ENCODE data around the gene ROBO1. TPM values are rescaled to one million over a fixed set of nuclear protein-coding genes. Genes with fewer than 3 reads are reported as not detected.

Gene ROBO1
- total and polyA plus RNA-seq, 2 experiments from 2014 or later: 18.8 to 31.9 TPM

DNA sequence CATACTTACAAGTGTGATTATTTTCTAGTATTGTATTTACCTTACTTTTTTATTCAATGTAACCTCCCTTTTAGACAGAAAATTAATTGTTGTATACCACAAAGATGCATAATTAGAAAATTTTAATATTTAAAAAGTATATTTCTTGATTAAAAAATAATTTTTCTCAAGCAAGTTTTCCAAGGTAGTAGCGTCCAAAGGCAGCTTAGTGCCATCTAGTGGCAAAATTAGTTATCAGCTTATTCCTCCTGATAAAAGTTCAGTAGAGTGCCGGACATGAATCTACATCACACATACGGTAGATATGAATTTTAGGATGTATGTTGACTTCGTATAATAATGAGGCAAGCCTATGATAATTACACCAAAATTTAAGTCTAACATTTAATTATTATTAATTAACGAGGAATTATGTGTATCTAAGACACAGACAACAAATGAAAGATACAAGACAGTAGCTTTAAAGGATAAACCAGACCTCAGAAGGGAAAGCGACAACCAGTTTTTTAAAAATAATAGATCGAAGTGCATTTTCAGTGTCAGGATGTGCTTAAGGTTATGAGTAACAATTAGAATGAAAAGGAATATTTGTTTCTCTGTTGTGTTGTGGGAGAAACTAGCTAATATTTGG lies 405.9 kb downstream of the ROBO1 start:
- H3K27ac ChIP-seq: no peak overlapping the region
- H3K4me1 ChIP-seq (ENCODE audit: insufficient read depth): peaks cover 6% of the 10 kb centered on the region
- TF ChIP-seq EZH2 (IDR thresholded peaks at IDR 0.05; ENCODE audit: insufficient read depth, poor library complexity, severe bottlenecking): no peak
- no peak for TF ChIP-seq EZH2phosphoT487 (IDR thresholded peaks at IDR 0.05; ENCODE audit: insufficient read depth, low read depth)
- DNase-seq: peak; percentile 66
- no peaks in the 10 kb centered on the region for H3K9me3 ChIP-seq (ENCODE audit: low read depth)
- H3K9ac ChIP-seq: no peak overlapping the region
- H3F3A ChIP-seq (ENCODE audit: insufficient read depth): no peaks in the 10 kb centered on the region
- no peaks in the 10 kb centered on the region for H3K27me3 ChIP-seq (replicated peaks; ENCODE audit: insufficient read depth)
- H2AFZ ChIP-seq: no peak overlapping the region
- H3K36me3 ChIP-seq (ENCODE audit: low read depth): no peaks in the 10 kb centered on the region
- no peaks in the 10 kb centered on the region for H3K79me2 ChIP-seq (ENCODE audit: insufficient read depth)
- H3K9me2 ChIP-seq (ENCODE audit: insufficient read depth): no peaks in the 10 kb centered on the region
- H3K4me2 ChIP-seq (ENCODE audit: unreplicated experiment): peak overlapping the region; percentile 25
- 31 to 36% methylated on average over 7 of the region's 7 CpGs for WGBS, 2 experiments (ENCODE audit: low coverage in 1 of 2, low lambda C conversion rate in 2 of 2, missing lambda C conversion rate in 2 of 2)
- in situ Hi-C loops (cut with MboI): loop anchor here (25.0 kb wide), 1 partner anchor 700 kb away; no protein-coding TSS in a partner anchor
- H3K4me3 ChIP-seq: no peak overlapping the region
- no peaks in the 10 kb centered on the region for H4K20me1 ChIP-seq (ENCODE audit: insufficient read depth)

DNA sequence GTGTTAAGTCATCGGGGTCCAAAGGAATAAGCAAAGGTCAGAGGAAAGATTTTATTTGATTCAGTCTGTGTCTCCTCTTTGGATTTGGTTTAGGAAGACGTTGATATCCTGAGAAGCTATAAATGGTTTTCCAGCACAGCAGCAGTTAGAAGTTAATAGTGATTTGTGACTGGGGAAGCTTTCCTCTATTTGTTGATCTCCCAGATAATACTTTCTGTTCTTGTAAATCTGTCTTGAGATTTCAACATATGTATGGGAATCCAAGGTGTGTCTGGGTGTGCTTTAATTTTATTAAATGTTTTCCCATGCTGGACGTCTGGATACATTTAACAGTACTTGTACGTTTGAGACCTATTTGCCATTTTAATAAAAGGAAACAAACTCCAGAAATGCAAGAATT lies 409.5 kb downstream of the ROBO1 start:
- Histone ChIP-seq H3K4me3 (no peak overlapping the region), H2AFZ (no peak overlapping the region; the same call in 1 of the 2 replicates), H3K9me2 (ENCODE audit: insufficient read depth) (no peaks in the 10 kb centered on the region), H3K27me3 (replicated peaks; ENCODE audit: insufficient read depth) (no peaks in the 10 kb centered on the region), H3K9ac (no peak overlapping the region), H3K79me2 (ENCODE audit: insufficient read depth) (no peaks in the 10 kb centered on the region), H3K9me3 (ENCODE audit: low read depth) (no peaks in the 10 kb centered on the region), H3K4me2 (ENCODE audit: unreplicated experiment) (no peak overlapping the region), H4K20me1 (ENCODE audit: insufficient read depth) (no peaks in the 10 kb centered on the region), H3K36me3 (ENCODE audit: low read depth) (no peaks in the 10 kb centered on the region), H3F3A (ENCODE audit: insufficient read depth) (no peaks in the 10 kb centered on the region), H3K4me1 (ENCODE audit: insufficient read depth) (no peaks in the 10 kb centered on the region), H3K27ac (no peak overlapping the region)
- WGBS, 2 experiments (ENCODE audit: low coverage in 1 of 2, low lambda C conversion rate in 2 of 2, missing lambda C conversion rate in 2 of 2): 73 to 82% methylated on average over 4 of the region's 4 CpGs
- no peak for DNase-seq
- TF ChIP-seq EZH2 (IDR thresholded peaks at IDR 0.05; ENCODE audit: insufficient read depth, poor library complexity, severe bottlenecking) (no peak), EZH2phosphoT487 (IDR thresholded peaks at IDR 0.05; ENCODE audit: insufficient read depth, low read depth) (no peak)
- in situ Hi-C loops (cut with MboI): loop anchor here (5.0 to 25.0 kb wide), 2 partner anchors 266 to 696 kb away; no protein-coding TSS in a partner anchor

DNA sequence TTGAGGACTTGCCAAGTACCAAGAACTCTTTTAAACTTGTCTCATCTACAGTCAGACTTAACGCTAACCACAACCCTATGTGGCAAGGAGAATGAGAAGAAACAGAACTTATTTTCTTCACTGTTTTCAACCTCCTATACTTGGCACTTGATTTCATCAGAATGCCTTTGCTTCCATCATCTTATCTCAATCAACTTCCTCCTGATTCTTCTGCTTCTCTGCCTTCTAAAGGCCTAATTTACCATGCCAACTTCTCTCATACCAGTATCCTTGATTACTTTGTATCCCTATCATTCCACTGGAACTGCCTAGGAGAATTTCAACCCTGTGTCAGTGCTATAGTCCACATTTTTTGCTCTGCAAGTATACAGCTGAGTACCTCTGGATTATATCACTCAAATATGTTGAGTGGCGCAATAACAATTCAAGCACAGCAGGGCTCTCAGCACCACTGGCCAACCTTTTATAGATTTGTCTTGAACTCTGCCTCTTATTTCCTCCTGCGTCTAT lies 413.6 kb downstream of the ROBO1 start:
- TF ChIP-seq EZH2phosphoT487 (IDR thresholded peaks at IDR 0.05; ENCODE audit: insufficient read depth, low read depth) (no peak), EZH2 (IDR thresholded peaks at IDR 0.05; ENCODE audit: insufficient read depth, poor library complexity, severe bottlenecking) (no peak)
- 81 to 84% methylated on average over 3 of the region's 3 CpGs for WGBS, 2 experiments (ENCODE audit: low coverage in 1 of 2, low lambda C conversion rate in 2 of 2, missing lambda C conversion rate in 2 of 2)

DNA sequence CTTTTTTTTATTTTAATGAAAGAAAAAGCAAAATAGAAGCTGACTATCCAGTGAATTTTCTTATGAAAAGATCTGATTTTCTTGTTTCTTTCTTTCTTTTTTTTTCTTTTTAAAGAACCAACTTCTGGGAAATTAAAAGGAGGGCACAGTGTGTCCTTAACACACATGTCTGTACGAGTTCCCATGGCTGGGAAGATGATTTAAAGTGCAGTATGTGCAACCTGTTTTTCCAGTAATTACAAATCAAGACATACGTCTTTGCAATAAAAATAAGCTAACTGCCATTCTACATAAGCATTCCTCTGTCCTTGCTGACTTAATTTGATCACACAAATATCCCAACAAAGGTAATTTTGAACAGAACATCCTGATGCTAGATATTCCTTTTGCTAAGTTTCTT lies 416.1 kb downstream of the ROBO1 start:
- TF ChIP-seq EZH2phosphoT487 (IDR thresholded peaks at IDR 0.05; ENCODE audit: insufficient read depth, low read depth) (no peak), EZH2 (IDR thresholded peaks at IDR 0.05; ENCODE audit: insufficient read depth, poor library complexity, severe bottlenecking) (no peak)
- in situ Hi-C loops (cut with MboI): loop anchor here (25.0 kb wide), 1 partner anchor 689 kb away; no protein-coding TSS in a partner anchor
- 66 to 67% methylated on average over 2 of the region's 2 CpGs for whole genome bisulfite sequencing, 2 experiments (ENCODE audit: low coverage in 1 of 2, low lambda C conversion rate in 2 of 2, missing lambda C conversion rate in 2 of 2)

More for the DNA sequence above, 413.6 kb downstream of the ROBO1 start:
- H3K4me3 ChIP-seq: no peak overlapping the region
- H3K79me2 ChIP-seq (ENCODE audit: insufficient read depth): no peaks in the 10 kb centered on the region
- H3F3A ChIP-seq (ENCODE audit: insufficient read depth): no peaks in the 10 kb centered on the region
- no peak overlapping the region for H3K4me2 ChIP-seq (ENCODE audit: unreplicated experiment)
- no peaks in the 10 kb centered on the region for H4K20me1 ChIP-seq (ENCODE audit: insufficient read depth)
- in situ Hi-C loops (cut with MboI): loop anchor here (25.0 kb wide), 1 partner anchor 692 kb away; no protein-coding TSS in a partner anchor
- no peak for DNase-seq
- H3K4me1 ChIP-seq (ENCODE audit: insufficient read depth): no peaks in the 10 kb centered on the region
- no peaks in the 10 kb centered on the region for H3K27me3 ChIP-seq (replicated peaks; ENCODE audit: insufficient read depth)
- no peaks in the 10 kb centered on the region for H3K9me3 ChIP-seq (ENCODE audit: low read depth)
- no peak overlapping the region for H3K9ac ChIP-seq
- no peak overlapping the region for H3K27ac ChIP-seq
- no peak overlapping the region for H2AFZ ChIP-seq
- H3K36me3 ChIP-seq (ENCODE audit: low read depth): no peaks in the 10 kb centered on the region
- no peaks in the 10 kb centered on the region for H3K9me2 ChIP-seq (ENCODE audit: insufficient read depth)

More for the DNA sequence above, 416.1 kb downstream of the ROBO1 start:
- H2AFZ ChIP-seq: no peak overlapping the region
- DNase-seq: no peak
- no peaks in the 10 kb centered on the region for H3F3A ChIP-seq (ENCODE audit: insufficient read depth)
- no peaks in the 10 kb centered on the region for H3K27me3 ChIP-seq (replicated peaks; ENCODE audit: insufficient read depth)
- no peak overlapping the region for H3K4me2 ChIP-seq (ENCODE audit: unreplicated experiment)
- no peak overlapping the region for H3K27ac ChIP-seq
- no peaks in the 10 kb centered on the region for H3K4me1 ChIP-seq (ENCODE audit: insufficient read depth)
- no peaks in the 10 kb centered on the region for H3K79me2 ChIP-seq (ENCODE audit: insufficient read depth)
- no peaks in the 10 kb centered on the region for H4K20me1 ChIP-seq (ENCODE audit: insufficient read depth)
- no peaks in the 10 kb centered on the region for H3K9me3 ChIP-seq (ENCODE audit: low read depth)
- H3K9me2 ChIP-seq (ENCODE audit: insufficient read depth): no peaks in the 10 kb centered on the region
- no peaks in the 10 kb centered on the region for H3K36me3 ChIP-seq (ENCODE audit: low read depth)
- H3K4me3 ChIP-seq: no peak overlapping the region
- no peak overlapping the region for H3K9ac ChIP-seq
